Activated CD4-positive, alpha-beta T cell treated with anti-CD3 and anti-CD28 coated beads, Interleukin-2, amount 10 ng/mL, durations not matched to agents 7 days and 5 days (primary cell): ENCODE results near the gene SLC35F3. TPM values are rescaled to one million over a fixed set of nuclear protein-coding genes. Genes with fewer than 3 reads are reported as not detected.

Source experiments
- CTCF ChIA-PET: fragments of 350-600 bp; sonication (Branson Sonifier 250); formaldehyde crosslinking; loops from one replicate; lab custom pipeline; 2021; ENCODE audit warnings: antibody characterized with exemption; lab: Charles Lee
- POLR2A ChIA-PET: fragments of 350-600 bp; sonication (Branson Sonifier 250); formaldehyde crosslinking; loops from one replicate; lab custom pipeline; 2021; ENCODE audit warnings: antibody characterized with exemption; lab: Charles Lee
- DNase-seq: peaks from one replicate; pipeline ENCODE4 v3.0.0-alpha.2; 2020
- H3K27ac Mint-ChIP-seq: one replicate; pipeline ENCODE4 v1.8.0; 2021; ENCODE audit warnings: mild to moderate bottlenecking, moderate library complexity, mixed read lengths
- H3K27me3 Mint-ChIP-seq: one replicate; pipeline ENCODE4 v1.8.0; 2021; ENCODE audit warnings: mixed read lengths
- H3K36me3 Mint-ChIP-seq: one replicate; pipeline ENCODE4 v1.8.0; 2021; ENCODE audit warnings: low read depth, mixed read lengths
- H3K4me1 Mint-ChIP-seq: one replicate; pipeline ENCODE4 v1.8.0; 2021; ENCODE audit warnings: mixed read lengths
- H3K4me3 Mint-ChIP-seq: one replicate; pipeline ENCODE4 v1.8.0; 2021; ENCODE audit warnings: mild to moderate bottlenecking, moderate library complexity, mixed read lengths
- H3K9me3 Mint-ChIP-seq: one replicate; pipeline ENCODE4 v1.8.0; 2021; ENCODE audit warnings: mixed read lengths
- total RNA-seq, 2 experiments: library from RNA; stranded (reverse); gene quantifications; one replicate each; pipeline ENCODE4 v1.2.3, GENCODE V29; 2021

Gene SLC35F3
- total RNA-seq: 1 to 10 TPM; 5.9 to 6.5 TPM

GRCh38 chr1:233904633-233905415, at the start of gene SLC35F3:
SLC35F3 (plus strand) TSS chr1:233904676.
- ChIA-PET CTCF (interaction anchor here (1.4 kb wide), 1 partner anchor 10 kb away, joined by 3 read pairs; no protein-coding TSS in a partner anchor), POLR2A (no interaction called here)
- Mint-ChIP-seq H3K36me3 (peaks cover 5% of the 10 kb centered on the region), H3K27ac (no peak within 1 kb of the TSS), H3K9me3 (no peaks in the 10 kb centered on the region), H3K4me1 (peaks cover 9% of the 10 kb centered on the region), H3K4me3 (no peak within 1 kb of the TSS), H3K27me3 (peaks cover 51% of the 10 kb centered on the region)
- no peak for DNase-seq

GRCh38 chr1:233859446-233859845, 45.0 kb upstream of the SLC35F3 start:
- Mint-ChIP-seq H3K36me3 (no peaks in the 10 kb centered on the region), H3K9me3 (peaks cover 3% of the 10 kb centered on the region), H3K4me1 (no peaks in the 10 kb centered on the region), H3K27ac (no peak overlapping the region), H3K27me3 (no peaks in the 10 kb centered on the region), H3K4me3 (no peak overlapping the region)
- no peak for DNase-seq
- CTCF ChIA-PET: interaction anchor here (0.6 kb wide), 1 partner anchor 495 kb away, joined by 3 read pairs; no protein-coding TSS in a partner anchor
- POLR2A ChIA-PET: no interaction called here

GRCh38 chr1:233863901-233864545, 40.5 kb upstream of the SLC35F3 start:
- H3K9me3 Mint-ChIP-seq: peaks cover 19% of the 10 kb centered on the region
- H3K36me3 Mint-ChIP-seq: no peaks in the 10 kb centered on the region
- H3K4me3 Mint-ChIP-seq: no peak overlapping the region
- no peak overlapping the region for H3K27ac Mint-ChIP-seq
- ChIA-PET POLR2A (no interaction called here), CTCF (no interaction called here)
- H3K4me1 Mint-ChIP-seq: no peaks in the 10 kb centered on the region
- no peaks in the 10 kb centered on the region for H3K27me3 Mint-ChIP-seq
- no peak for DNase-seq

GRCh38 chr1:233864578-233864977, 39.9 kb upstream of the SLC35F3 start:
- Mint-ChIP-seq H3K36me3 (no peaks in the 10 kb centered on the region), H3K27ac (no peak overlapping the region), H3K27me3 (no peaks in the 10 kb centered on the region), H3K9me3 (peaks cover 19% of the 10 kb centered on the region), H3K4me1 (no peaks in the 10 kb centered on the region), H3K4me3 (no peak overlapping the region)
- no peak for DNase-seq
- CTCF ChIA-PET: no interaction called here
- POLR2A ChIA-PET: no interaction called here

GRCh38 chr1:233865216-233865615, 39.3 kb upstream of the SLC35F3 start:
- ChIA-PET CTCF (no interaction called here), POLR2A (no interaction called here)
- H3K9me3 Mint-ChIP-seq: peaks cover 19% of the 10 kb centered on the region

GRCh38 chr1:233865902-233866301, 38.6 kb upstream of the SLC35F3 start:
- Mint-ChIP-seq H3K27ac (no peak overlapping the region), H3K36me3 (no peaks in the 10 kb centered on the region), H3K4me3 (no peak overlapping the region), H3K4me1 (no peaks in the 10 kb centered on the region), H3K9me3 (peaks cover 19% of the 10 kb centered on the region), H3K27me3 (no peaks in the 10 kb centered on the region)
- ChIA-PET CTCF (no interaction called here), POLR2A (no interaction called here)
- DNase-seq: no peak

More at GRCh38 chr1:233865216-233865615, 39.3 kb upstream of the SLC35F3 start:
- no peak overlapping the region for H3K4me3 Mint-ChIP-seq
- no peaks in the 10 kb centered on the region for H3K36me3 Mint-ChIP-seq
- no peaks in the 10 kb centered on the region for H3K27me3 Mint-ChIP-seq
- H3K27ac Mint-ChIP-seq: no peak overlapping the region
- no peak for DNase-seq
- no peaks in the 10 kb centered on the region for H3K4me1 Mint-ChIP-seq

- Mint-ChIP-seq H3K27ac (no peak overlapping the region), H3K9me3 (peaks cover 19% of the 10 kb centered on the region), H3K4me1 (no peaks in the 10 kb centered on the region), H3K27me3 (no peaks in the 10 kb centered on the region), H3K4me3 (no peak overlapping the region), H3K36me3 (no peaks in the 10 kb centered on the region)
- DNase-seq: no peak
- POLR2A ChIA-PET: no interaction called here
- CTCF ChIA-PET: interaction anchor here (0.7 kb wide), 1 partner anchor 505 kb away, joined by 3 read pairs; no protein-coding TSS in a partner anchor
Observed at GRCh38 chr1:233867028-233867427, 37.4 kb upstream of the SLC35F3 start.

GRCh38 chr1:233868461-233868860, 36.0 kb upstream of the SLC35F3 start:
- no peak overlapping the region for H3K4me3 Mint-ChIP-seq
- no peaks in the 10 kb centered on the region for H3K36me3 Mint-ChIP-seq
- ChIA-PET POLR2A (no interaction called here), CTCF (no interaction called here)
- peaks cover 19% of the 10 kb centered on the region for H3K9me3 Mint-ChIP-seq
- DNase-seq: no peak
- H3K4me1 Mint-ChIP-seq: no peaks in the 10 kb centered on the region
- H3K27me3 Mint-ChIP-seq: no peaks in the 10 kb centered on the region
- no peak overlapping the region for H3K27ac Mint-ChIP-seq

GRCh38 chr1:233869680-233870079, 34.8 kb upstream of the SLC35F3 start:
- Mint-ChIP-seq H3K27ac (no peak overlapping the region), H3K36me3 (no peaks in the 10 kb centered on the region), H3K4me1 (no peaks in the 10 kb centered on the region), H3K4me3 (no peak overlapping the region), H3K27me3 (no peaks in the 10 kb centered on the region), H3K9me3 (peaks cover 15% of the 10 kb centered on the region)
- ChIA-PET POLR2A (no interaction called here), CTCF (no interaction called here)
- DNase-seq: no peak

GRCh38 chr1:233873666-233874065, 30.8 kb upstream of the SLC35F3 start:
- Mint-ChIP-seq H3K27me3 (no peaks in the 10 kb centered on the region), H3K27ac (no peak overlapping the region), H3K36me3 (no peaks in the 10 kb centered on the region), H3K9me3 (no peaks in the 10 kb centered on the region), H3K4me3 (no peak overlapping the region), H3K4me1 (no peaks in the 10 kb centered on the region)
- ChIA-PET POLR2A (no interaction called here), CTCF (no interaction called here)
- no peak for DNase-seq

- POLR2A ChIA-PET: no interaction called here
- no peaks in the 10 kb centered on the region for H3K4me1 Mint-ChIP-seq
- CTCF ChIA-PET: no interaction called here
- H3K36me3 Mint-ChIP-seq: no peaks in the 10 kb centered on the region
- H3K4me3 Mint-ChIP-seq: no peak overlapping the region
- H3K9me3 Mint-ChIP-seq: no peaks in the 10 kb centered on the region
- no peak overlapping the region for H3K27ac Mint-ChIP-seq
- H3K27me3 Mint-ChIP-seq: no peaks in the 10 kb centered on the region
- no peak for DNase-seq
Observed at GRCh38 chr1:233879841-233880240, 24.6 kb upstream of the SLC35F3 start.

- H3K27me3 Mint-ChIP-seq: no peaks in the 10 kb centered on the region
- CTCF ChIA-PET: no interaction called here
Observed at GRCh38 chr1:233883671-233884070, 20.8 kb upstream of the SLC35F3 start.

GRCh38 chr1:233884461-233885151, 19.9 kb upstream of the SLC35F3 start:
- ChIA-PET POLR2A (no interaction called here), CTCF (no interaction called here)
- Mint-ChIP-seq H3K4me3 (no peak overlapping the region), H3K9me3 (peaks cover 7% of the 10 kb centered on the region), H3K36me3 (no peaks in the 10 kb centered on the region), H3K27ac (no peak overlapping the region), H3K4me1 (no peaks in the 10 kb centered on the region), H3K27me3 (no peaks in the 10 kb centered on the region)
- no peak for DNase-seq

More at GRCh38 chr1:233883671-233884070, 20.8 kb upstream of the SLC35F3 start:
- Mint-ChIP-seq H3K4me1 (no peaks in the 10 kb centered on the region), H3K9me3 (peaks cover under 1% of the 10 kb centered on the region), H3K4me3 (no peak overlapping the region), H3K36me3 (no peaks in the 10 kb centered on the region), H3K27ac (no peak overlapping the region)
- DNase-seq: no peak
- POLR2A ChIA-PET: no interaction called here
